Progenitor cell of endocrine pancreas (in vitro differentiated cells): Measurements from ENCODE around the gene PLAAT4. TPM values are rescaled to one million over a fixed set of nuclear protein-coding genes. Genes with fewer than 3 reads are reported as not detected.
"Not testable (repeated sequence)": the region's sequence is repeated elsewhere in the genome, so short reads cannot be mapped to it uniquely, and the experiment has no call there.

Experiments used
- DNase-seq: peaks from one replicate; pipeline ENCODE4 v3.0.0; 2021; ENCODE audit warnings: low spot score; ENCODE audit not compliant: unreplicated experiment
- H3K27ac Mint-ChIP-seq: 2 replicates; pipeline ENCODE4 v1.8.0; 2021; ENCODE audit warnings: mild to moderate bottlenecking, moderate library complexity, mixed read lengths
- H3K27me3 Mint-ChIP-seq: 2 replicates; pipeline ENCODE4 v1.8.0; 2021; ENCODE audit warnings: mixed read lengths
- H3K36me3 Mint-ChIP-seq: 2 replicates; pipeline ENCODE4 v1.8.0; 2022; ENCODE audit warnings: mixed read lengths; ENCODE audit not compliant: insufficient read depth
- H3K4me1 Mint-ChIP-seq: 2 replicates; pipeline ENCODE4 v1.8.0; 2021; ENCODE audit warnings: low read depth, mixed read lengths
- H3K4me3 Mint-ChIP-seq: 2 replicates; pipeline ENCODE4 v1.8.0; 2021; ENCODE audit warnings: low read depth, mild to moderate bottlenecking, moderate library complexity, mixed read lengths
- H3K9me3 Mint-ChIP-seq: 2 replicates; pipeline ENCODE4 v1.8.0; 2021; ENCODE audit warnings: low read depth, mixed read lengths
- total RNA-seq: library from RNA; stranded (reverse); gene quantifications from 2 replicates; pipeline ENCODE4 v1.2.1, GENCODE V29; 2021
- TF ChIP-seq, protein P1 (sequence below): fragments of 200-600 bp; sonication (generic); IDR thresholded peaks from one replicate; pipeline ENCODE4 v1.5.0; 2021; ENCODE audit warnings: antibody characterized with exemption, mild to moderate bottlenecking; ENCODE audit not compliant: unreplicated experiment

PLAAT4 gene
- total RNA-seq, 1 donor from 2014 or later, result not detected

DNA sequence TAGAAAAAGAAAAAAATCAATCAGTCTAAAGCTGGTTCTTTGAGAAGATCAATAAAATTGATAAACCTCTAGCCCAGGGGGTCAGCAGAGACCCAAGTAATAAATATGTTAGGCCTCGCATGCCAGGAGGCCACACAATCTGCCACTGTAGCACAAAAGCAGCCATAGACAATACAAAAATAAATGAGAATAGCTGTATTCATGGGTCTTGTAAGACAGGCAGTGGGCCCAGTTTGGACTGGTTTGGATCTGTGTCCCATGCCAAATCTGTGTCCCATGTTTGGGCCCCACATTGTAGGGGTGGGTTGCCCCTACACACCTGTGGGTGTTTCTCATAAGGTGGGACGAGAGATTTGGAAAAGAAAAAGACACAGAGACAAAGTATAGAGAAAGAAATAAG, 6.6 kb upstream of the PLAAT4 start:
- Mint-ChIP-seq H3K27ac (peak overlapping the region; percentile 96), H3K27me3 (no peaks in the 10 kb centered on the region), H3K4me3 (peak overlapping the region; percentile 19), H3K9me3 (no peaks in the 10 kb centered on the region), H3K36me3 (peaks cover 1% of the 10 kb centered on the region), H3K4me1 (peaks cover 53% of the 10 kb centered on the region)
- TF ChIP-seq, protein P1, sequence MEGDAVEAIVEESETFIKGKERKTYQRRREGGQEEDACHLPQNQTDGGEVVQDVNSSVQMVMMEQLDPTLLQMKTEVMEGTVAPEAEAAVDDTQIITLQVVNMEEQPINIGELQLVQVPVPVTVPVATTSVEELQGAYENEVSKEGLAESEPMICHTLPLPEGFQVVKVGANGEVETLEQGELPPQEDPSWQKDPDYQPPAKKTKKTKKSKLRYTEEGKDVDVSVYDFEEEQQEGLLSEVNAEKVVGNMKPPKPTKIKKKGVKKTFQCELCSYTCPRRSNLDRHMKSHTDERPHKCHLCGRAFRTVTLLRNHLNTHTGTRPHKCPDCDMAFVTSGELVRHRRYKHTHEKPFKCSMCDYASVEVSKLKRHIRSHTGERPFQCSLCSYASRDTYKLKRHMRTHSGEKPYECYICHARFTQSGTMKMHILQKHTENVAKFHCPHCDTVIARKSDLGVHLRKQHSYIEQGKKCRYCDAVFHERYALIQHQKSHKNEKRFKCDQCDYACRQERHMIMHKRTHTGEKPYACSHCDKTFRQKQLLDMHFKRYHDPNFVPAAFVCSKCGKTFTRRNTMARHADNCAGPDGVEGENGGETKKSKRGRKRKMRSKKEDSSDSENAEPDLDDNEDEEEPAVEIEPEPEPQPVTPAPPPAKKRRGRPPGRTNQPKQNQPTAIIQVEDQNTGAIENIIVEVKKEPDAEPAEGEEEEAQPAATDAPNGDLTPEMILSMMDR, result no peak
- no peak for DNase-seq

DNA sequence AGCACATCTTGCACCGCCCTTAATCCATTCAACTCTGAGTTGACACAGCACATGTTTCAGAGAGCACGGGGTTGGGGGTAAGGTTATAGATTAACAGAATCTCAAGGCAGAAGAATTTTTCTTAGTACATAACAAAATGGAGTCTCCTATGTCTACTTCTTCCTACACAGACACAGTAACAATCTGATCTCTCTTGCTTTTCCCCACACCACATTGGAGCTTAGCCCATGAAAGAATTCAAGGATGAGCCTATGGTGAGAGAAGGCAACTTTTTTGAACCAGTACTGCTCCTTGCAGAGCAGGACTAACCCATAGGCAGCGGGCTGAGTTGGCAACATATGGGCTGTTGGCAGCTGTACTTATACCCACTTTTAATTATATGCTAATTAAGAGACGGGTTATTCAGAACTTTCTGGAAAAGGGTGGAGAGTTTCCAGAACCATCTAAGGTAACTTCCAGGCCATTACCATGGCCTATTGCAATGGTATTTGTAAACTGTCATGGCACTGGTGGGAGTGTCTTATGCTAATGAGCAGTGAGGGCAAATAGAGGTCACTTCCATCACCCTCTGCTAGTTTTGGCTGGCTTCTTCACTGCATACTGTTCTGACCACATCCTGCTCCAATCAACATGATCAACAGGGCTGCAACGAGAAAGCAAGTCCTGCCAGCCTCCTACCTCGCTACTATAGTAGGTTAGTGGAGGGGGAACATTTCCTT, 5.4 kb upstream of the PLAAT4 start:
- peak overlapping the region; percentile 46 for H3K4me3 Mint-ChIP-seq
- H3K36me3 Mint-ChIP-seq, DNase-seq, H3K9me3 Mint-ChIP-seq, H3K27me3 Mint-ChIP-seq: not testable (repeated sequence)
- peaks cover 53% of the 10 kb centered on the region for H3K4me1 Mint-ChIP-seq
- H3K27ac Mint-ChIP-seq, result peak overlapping the region; percentile 98

DNA sequence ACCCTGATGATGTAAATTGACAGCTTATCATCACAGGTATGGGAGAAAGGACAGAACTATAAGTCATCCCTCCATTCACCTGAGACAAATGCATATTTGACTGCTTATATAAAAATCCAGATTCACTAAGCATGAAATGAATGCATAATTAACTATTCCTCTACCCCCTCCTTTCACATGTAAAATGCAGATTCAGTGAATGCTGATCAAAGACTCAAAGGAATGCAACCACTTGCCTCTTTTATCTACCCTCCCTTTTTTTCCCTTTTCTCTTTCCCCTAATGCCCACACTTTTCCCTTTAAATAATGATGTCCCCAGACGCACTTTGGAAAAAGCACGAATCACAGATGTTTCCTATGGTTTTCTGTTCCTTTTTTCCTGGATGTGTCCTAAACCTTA, 4.5 kb upstream of the PLAAT4 start:
- Mint-ChIP-seq H3K4me1 (peaks cover 53% of the 10 kb centered on the region), H3K36me3 (no peaks in the 10 kb centered on the region), H3K4me3 (no peak overlapping the region), H3K27me3 (no peaks in the 10 kb centered on the region), H3K9me3 (no peaks in the 10 kb centered on the region), H3K27ac (peak overlapping the region; percentile 33)
- TF ChIP-seq, protein P1, result no peak
- no peak for DNase-seq

DNA sequence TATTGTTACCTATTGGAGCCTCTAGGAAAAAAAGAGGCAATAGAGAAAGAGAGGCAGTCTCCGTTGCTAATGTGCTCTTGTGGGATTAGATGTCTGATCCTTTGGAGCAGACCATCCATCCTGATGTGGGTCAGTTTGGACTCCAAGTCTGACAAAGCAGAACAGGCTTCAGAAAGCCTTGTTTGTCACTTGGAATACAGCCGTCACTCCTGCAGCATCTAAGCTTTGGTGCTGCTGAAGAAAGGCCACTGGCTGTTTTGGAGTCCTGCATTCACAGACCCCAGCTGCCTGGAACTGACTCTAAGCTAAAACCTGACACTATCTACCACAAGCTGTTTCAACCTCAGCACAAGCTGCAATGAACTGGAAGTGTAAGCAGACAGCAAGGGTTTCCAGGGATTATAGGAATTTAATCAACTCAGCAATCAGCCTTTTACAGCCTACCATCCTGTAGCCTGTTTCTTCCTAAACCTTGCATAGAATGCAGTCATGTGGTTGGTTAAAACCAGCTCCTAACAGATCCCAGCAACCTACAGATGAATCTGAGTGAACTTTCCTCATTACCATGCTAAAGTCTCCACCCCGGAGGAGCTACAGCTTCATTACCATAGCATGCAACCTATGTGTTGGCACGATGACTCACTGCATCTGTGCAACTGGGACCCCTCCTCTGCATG, 3.7 kb upstream of the PLAAT4 start:
- no peak for DNase-seq
- Mint-ChIP-seq H3K27ac (peak overlapping the region; percentile 41), H3K9me3 (no peaks in the 10 kb centered on the region), H3K4me1 (peaks cover 49% of the 10 kb centered on the region), H3K4me3 (no peak overlapping the region), H3K36me3 (no peaks in the 10 kb centered on the region), H3K27me3 (no peaks in the 10 kb centered on the region)
- TF ChIP-seq, protein P1, result no peak

DNA sequence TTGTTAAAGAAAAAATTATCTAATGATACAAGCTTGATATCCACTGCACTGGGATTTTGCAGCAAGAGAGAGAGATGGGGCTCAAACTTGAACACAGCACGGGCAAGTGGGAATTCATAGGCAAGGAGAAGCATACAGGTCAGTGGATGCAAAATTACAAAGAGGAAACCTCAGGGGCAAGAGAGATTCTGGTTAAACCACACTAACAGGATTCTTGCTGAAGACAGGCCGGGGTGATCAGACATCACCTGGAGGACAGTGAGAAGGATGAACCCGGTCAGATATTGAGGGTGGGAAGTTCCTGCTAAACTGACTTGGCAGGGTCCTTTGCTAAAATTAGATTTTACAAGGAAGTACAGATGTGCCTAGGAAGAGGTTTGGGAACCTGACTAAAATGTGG, 2.5 kb upstream of the PLAAT4 start:
- H3K4me1 Mint-ChIP-seq, result peaks cover 41% of the 10 kb centered on the region
- H3K4me3 Mint-ChIP-seq, result no peak overlapping the region
- DNase-seq, result no peak
- TF ChIP-seq, protein P1, result no peak
- H3K27ac Mint-ChIP-seq, result no peak overlapping the region
- H3K9me3 Mint-ChIP-seq, result no peaks in the 10 kb centered on the region
- H3K36me3 Mint-ChIP-seq, result no peaks in the 10 kb centered on the region
- H3K27me3 Mint-ChIP-seq, result no peaks in the 10 kb centered on the region
